HG03520 (cell line): Measurements from ENCODE around the gene TSKU.
"Not testable (repeated sequence)": the region's sequence is repeated elsewhere in the genome, so short reads cannot be mapped to it uniquely, and the experiment has no call there.

Experiments used
- ATAC-seq: cut with Tn5 transposase; IDR thresholded peaks from one replicate; pipeline ENCODE4 v1.9.1; 2021; ENCODE audit warnings: mild to moderate bottlenecking, moderate library complexity; ENCODE audit not compliant: unreplicated experiment

The TSKU gene

DNA sequence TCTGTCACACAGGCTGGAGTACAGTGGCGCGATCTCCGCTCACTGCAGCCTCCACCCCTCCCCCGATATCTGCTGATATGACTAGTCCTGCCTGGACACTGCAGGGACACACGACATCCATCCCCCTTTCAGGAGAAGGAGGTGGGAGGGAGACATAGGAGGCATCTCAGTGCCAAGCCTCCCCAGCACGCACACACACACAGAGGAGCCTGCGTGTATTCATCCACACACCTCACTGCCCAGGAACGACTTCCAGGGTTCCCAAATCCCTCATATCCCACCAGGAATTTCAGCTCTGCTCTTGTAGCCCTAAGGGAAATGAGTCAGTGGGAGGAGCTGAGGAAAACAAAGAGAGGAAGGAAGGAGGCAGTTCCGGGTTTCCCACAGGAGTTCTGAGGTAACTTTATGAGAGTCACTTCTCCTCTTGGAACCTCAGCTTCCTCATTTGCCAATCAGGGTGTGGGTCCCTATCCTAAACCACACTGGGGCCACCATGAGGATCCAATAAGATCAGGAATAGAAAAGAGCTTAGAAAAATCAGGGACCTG lies 40.4 kb downstream of the TSKU start:
- no peak for ATAC-seq

DNA sequence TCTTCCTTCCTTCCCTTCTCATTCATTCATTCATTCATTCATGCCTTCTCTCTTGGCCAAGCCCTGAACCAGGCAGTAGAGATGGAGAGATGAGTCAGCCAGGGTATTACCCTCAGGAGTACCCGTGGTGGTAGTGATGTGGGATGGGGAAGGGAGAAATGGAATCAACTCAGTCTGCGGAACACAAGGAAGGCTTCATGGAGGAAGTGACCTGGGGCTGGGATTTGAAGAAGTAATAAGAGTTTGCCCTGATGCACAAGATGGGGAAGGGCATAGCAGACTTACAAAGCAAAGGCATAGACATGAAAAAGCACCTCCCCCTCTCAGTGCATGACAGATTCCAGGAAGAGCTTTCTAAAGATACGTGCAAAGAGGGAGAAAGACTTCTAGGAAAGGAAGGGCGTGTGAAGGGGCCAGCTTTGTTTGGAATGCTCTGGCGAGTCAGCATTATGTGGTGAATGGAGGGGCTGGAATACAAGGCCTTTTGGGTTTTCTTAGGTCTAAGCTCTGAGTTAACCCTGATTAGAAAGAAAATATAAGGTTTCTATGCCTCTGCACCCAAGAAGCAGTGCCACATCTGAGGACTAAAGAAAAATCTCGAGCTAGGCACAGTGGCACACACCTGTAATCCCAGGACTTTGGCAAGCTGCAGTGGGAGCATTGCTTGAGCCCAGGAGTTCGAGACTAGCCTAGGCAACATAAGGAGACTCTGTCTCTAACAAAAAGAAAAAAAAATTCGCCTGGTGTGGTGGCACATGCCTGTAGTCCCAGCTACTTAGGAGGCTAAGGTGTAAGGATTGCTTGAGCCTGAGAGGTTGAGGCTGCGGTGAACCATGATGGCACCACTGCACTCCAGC lies 41.2 kb downstream of the TSKU start:
- ATAC-seq, result no peak

DNA sequence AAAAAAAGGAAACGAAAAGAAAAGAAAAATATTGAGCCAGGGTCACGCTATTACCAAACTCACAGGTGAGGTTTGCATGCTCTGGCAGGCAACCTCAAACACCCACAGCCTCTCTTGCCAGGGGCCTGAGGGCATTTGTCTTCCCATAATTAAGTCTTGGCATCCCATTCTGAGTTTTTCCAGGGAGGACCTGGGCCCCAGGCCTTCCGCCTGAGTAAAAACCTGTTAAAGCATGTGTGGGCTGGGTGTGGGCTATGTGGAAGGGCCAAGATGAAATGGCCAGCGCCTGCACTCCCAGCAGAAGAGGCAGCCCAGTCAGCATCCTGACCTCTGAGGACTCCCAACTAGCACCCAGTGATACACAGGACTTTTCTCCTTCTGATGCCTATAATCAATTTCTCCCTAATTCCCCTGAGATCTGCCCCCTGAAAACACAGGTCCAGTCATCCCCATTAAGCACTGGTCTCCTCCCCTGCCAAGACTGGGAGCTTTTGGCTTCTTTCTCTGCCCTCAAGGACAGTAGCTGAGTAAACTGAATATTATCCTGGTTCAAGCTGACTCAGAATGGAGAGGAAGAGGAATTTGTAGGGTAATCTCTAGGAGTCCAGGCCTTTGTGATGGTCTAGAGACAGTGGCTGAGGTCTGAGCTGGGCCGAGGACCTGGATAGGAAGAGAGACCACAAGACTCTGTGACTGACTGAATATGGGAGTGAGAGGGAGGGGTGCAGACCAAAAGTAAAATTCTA lies 42.0 kb downstream of the TSKU start:
- ATAC-seq, result no peak

DNA sequence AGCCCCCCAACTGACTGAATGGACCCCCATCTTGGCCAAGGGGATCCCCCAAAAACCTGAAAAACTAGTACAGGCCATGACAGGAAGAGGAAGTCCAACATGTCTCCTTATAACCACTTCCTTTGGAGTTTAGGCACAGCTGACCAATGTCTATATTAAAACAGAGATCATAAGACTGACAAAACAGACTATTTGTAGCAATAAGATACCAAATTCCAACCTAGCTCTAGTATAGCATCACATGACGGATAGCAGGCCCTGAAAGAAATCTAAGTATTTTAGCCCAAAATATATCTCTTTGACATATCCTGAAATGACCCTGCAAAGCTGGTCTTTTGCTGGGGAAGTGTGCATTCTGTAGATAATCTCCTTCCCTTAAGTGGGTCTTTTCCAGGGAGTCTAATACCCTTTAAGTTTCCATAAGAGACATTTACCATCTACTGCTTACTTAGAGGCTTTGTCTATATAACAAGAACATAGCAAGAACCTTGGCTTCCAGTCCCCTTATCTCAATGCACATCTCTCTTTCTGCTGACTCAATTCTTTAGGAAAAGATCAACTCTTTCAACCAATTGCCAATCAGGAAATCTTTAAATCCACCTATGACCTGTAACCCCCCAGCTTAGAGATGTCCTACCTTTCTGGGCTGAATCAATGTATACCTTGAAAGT lies 42.7 kb downstream of the TSKU start:
- no peak for ATAC-seq

DNA sequence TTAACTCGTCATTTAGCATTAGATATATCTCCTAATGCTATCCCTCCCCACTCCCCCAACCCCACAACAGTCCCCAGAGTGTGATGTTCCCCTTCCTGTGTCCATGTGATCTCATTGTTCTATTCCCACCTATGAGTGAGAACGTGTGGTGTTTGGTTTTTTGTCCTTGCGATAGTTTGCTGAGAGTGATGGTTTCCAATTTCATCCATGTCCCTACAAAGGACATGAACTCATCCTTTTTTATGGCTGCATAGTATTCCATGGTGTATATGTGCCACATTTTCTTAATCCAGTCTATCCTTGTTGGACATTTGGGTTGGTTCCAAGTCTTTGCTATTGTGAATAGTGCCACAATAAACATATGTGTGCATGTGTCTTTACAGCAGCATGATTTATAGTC lies 43.4 kb downstream of the TSKU start:
- ATAC-seq, result not testable (repeated sequence)

DNA sequence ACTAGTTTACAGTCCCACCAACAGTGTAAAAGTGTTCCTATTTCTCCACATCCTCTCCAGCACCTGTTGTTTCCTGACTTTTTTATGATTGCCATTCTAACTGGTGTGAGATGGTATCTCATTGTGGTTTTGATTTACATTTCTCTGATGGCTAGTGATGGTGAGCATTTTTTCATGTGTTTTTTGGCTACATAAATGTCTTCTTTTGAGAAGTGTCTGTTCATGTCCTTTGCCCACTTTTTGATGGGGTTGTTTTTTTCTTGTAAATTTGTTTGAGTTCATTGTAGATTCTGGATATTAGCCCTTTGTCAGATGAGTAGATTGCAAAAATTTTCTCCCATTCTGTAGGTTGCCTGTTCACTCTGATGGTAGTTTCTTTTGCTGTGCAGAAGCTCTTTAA lies 43.8 kb downstream of the TSKU start:
- ATAC-seq, result not testable (repeated sequence)

DNA sequence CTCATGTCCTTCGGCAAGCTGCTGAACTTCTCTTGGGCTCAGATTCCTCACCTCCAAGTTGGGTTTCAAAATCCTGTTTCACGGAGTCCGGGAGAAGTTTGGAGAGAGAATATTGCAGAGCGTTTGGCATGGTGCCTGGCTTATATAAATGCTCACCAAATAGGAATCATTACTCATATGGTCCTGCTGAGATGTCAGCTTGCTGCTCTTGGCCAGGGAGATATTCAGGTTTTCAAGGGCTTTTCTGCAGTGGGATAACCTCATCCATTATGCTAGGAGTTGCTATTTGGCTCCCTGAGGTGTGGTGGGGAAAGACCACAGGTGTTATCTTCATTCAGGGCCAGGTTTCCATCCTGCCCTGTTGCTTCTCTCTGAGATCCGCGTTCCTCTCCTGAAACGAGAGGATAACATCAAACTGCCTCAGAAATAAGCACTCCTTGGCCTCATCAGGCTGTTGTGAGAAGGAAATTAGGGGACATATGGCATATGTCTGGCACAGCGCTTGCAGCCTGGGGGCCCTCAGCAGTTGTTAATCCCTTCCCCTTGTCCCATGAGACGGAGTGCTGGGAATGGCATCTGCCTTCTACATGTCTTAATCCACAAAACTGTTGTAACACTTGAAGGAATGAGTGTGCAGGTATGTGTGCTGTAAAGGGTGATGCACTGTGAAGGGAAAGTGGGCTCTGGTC lies 47.6 kb downstream of the TSKU start:
- ATAC-seq, result no peak

DNA sequence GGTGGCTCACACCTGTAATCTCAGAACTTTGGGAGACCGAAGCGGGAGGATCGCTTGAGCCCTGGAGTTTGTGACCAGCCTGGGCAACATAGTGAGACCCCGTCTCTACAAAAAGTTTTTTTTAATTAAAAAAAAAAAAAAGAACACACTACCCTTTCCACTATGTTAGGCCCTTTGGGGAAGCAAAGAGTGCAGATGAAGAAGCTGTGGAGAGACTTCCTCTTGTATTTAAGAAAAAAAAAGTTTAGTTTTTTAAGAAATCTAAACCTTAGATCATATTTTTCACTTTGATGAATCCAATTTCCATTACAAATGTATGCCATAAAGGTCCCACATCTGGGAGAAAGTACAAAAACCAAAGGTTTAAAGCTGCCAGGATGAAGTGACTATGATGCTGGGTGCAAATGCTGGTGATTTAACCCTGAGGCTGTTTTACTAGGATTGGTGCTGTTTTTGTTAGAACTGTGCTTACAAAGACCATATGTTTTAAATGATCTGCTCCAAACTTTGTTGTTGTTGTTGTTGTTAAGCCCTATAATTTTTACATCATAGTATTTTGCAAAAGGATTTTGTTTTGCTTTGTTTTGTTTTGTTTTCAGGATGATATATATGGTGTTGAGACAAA lies 48.6 kb downstream of the TSKU start:
- no peak for ATAC-seq

DNA sequence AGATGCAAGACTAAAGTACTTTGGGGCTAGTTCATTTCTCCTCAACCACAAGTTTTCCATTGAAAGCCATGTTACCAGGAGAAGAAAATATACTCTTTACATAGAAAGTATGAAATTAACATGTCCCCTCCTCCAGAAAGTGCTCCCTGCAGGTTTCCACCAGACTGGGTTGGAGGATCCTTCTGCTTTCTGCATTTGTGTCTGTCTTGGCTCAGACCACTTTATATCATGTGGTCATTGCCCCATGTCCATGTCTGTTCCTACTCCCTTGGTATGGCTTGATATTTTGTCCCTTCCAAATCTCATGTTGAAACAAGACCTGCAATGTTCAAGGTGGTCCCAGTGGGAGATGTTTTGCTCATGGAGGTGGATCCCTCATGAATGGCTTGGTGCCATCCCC lies 49.2 kb downstream of the TSKU start:
- no peak for ATAC-seq

DNA sequence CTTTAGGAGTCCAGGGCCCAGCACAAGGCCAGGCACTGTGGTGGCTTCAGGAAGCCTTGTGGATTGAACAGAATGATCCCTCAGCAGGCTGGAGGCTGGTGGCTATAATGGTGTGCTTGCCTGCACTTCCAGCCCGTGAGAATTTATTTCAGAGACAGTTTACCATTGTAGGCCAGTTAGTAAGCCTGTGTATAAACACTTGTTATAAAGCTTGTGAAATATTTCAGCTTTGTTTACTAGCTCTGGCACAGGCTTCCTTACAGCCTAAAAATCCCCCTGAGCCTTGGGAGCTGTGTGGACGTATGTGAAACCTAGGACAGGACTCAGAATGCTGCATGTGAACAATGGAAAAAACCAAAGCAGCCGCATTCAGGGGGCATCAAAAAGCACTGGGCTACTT lies 51.0 kb downstream of the TSKU start:
- ATAC-seq, result no peak

DNA sequence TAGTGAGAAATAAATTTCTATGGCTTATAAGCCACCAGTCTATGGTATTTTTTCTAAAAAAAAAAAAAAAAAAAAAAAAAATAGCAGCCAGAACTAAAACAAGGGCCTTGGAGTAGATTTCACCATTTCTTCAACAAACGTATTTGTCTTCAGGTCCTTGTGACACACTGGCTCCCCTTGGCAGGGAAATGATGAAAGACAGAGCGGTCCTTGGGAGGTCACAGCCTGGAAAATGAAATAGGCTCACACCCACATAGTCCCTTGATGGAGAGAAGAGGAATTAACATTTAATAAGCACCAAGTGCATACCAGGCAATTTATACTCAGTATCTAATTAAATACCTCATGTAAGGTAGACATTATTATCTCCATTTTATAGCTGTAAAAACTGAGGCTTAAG lies 51.9 kb downstream of the TSKU start:
- no peak for ATAC-seq

DNA sequence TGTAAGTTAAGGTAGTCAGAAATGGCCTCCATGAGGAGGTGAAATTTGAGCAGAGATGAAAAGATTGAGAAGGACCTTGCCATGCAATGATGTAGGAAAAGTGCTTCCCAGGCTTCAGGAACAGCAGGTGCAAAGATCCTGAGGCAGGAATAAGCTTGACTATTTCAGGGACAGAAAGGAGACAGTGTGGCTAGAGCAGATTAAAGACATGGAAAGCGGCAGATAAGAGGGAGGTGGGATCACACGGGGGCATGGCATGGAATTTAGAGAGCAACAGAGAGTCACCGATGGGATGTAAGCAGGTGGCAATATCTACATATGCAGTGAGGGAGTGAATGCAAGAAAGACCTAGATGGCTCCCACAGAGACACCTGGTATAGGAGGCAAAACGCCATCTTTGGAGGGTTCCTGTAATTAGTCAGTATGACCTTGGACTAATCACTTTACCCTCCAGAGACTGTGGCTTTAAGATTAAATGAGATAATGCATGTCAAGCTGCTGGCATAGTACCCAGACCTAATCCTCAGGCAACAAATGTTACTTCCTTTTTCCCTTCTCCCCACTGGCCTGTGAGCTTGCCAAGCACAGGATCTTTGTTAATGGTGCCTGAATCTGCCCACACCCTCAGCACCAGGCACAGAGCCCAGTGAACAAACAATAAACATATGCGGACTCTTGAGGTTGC lies 52.9 kb downstream of the TSKU start:
- ATAC-seq, result no peak

DNA sequence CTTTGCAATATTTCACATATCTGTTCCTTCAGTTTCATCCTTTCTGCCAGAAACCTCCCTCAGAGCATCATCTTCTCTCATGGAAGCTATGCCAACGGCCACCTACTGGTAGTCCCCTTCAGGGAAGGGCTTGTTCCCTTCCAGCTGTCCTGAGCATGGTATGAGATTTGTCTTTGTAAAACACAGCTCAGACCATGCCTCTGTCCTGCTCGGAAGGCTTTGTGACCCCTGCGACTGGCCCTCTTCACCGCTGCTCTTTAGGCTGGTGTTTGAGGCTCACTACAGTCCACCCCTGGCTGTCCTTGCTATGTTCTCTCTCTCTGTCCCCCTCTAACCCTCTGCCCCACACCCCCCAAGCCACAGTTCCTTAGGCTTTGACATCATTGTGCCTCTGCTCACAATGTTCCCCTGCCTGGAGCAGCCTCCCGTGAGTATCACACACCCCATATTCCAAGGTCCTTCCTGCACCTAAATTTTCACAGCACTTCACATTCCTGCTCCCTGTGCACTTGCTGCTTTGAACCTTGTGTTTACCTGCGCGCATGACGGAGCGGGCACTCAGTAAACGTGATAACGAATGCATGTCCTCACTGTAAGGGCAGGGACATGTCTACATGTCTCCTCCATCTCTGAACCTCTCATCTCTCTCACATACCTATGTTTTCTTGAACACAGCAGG lies 53.6 kb downstream of the TSKU start:
- ATAC-seq, result no peak

DNA sequence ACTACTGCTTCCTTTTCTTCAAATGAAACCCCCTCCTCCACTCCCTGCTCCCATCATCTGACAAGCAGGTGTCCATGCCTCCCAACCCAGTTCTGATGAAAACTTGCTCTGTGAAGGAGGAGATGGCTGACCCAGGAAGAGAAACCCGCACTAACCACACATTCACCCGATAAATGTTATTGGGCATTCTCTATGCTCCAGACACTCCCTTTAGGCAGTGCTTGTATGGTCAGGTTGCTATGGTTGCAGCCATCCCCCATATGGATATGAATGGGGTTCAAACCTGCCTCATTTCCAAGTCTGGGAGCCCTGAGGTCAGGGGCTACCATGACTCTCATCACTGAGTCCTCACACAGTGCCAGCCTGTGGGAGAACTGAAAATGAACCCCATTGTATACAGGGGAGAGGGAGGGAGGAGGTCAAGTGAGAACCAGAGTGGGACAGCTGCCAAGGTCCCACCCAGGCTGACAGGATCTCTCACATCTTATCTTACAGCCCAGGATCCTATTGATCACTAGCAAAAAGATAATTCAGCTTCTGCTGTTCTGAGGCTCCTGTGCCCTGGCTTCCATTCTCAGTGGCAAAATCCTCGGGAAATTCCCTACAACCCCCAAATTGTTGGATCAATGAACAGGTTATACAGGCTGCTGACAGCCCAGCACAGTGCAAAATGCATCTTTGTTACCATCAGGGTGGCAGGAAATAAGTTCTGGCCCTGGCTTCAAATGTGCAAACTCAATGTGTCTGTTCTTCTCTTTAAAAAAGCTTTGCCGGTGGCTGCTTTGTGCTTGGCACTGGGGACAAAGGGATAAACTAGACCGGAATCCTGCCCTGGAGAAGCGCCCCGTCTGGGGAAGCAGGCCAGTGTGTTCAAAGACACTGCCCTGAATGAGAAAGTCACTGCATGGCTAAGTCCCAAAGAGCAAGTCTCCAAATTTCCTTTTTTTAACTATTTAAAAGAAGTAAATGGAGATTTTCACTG lies 54.8 kb downstream of the TSKU start:
- no peak for ATAC-seq

DNA sequence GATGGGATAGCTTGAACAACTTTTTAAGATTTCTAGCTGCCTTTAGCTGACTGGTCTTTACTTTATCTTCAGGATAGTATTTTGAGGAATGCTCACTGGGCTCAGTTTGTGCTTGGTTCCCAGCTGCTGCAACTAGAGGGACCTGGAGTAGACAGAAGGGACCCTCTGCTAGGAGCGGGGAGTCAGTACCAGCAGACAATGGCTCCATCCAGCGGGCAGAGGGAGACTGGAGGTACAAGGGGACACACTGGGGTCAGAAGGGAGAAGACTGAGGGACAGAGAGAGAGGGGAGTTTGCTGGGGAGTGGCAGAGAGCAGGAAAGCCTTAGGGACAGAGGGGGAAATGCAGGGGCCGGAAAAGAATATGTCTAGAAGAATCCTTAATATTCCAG lies 55.5 kb downstream of the TSKU start:
- ATAC-seq, result no peak

DNA sequence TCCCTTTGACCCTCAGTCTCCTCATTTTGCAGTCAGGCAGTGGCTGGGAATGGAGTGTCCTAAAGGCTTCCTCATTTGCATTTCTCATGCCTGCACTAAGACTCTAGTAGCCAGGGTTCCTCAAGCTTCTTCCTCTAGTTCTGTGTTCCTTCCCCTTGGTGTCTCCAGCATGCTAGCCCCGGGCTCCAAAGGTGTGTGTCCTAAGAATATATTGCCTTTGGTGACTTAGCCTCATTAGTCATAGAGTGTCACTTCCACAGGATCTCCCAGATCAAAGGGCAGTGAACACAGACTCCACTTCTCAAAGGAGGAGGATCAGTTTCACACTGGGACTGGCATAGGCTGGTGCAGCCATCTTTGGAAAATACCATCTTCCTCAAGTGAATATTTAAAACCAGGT lies 56.2 kb downstream of the TSKU start:
- no peak for ATAC-seq

DNA sequence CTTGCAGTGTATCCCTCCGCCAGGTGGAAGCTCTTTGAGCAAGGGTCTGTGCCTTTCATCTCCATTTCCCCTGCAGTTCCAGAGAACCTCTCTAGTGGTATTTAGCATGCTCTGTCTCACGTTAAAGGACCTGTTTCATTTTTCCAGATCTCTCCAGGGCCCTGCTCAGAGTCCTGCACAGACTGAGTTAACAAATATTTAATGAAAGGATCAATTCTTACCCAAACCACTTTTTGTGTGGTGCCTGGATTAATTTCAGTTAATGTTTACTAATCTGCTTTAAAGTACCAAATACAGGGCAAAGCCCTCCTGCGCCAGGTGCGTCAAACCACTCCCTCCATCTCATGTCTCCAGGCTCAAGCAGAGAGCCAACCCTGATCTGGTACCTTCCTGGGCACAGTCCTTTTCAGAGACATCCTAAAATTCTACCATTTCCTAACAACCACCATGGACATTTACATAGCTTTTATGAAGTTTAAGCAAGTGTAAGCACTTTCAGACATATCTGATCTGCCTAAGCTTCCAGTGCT lies 58.8 kb downstream of the TSKU start:
- ATAC-seq, result no peak

DNA sequence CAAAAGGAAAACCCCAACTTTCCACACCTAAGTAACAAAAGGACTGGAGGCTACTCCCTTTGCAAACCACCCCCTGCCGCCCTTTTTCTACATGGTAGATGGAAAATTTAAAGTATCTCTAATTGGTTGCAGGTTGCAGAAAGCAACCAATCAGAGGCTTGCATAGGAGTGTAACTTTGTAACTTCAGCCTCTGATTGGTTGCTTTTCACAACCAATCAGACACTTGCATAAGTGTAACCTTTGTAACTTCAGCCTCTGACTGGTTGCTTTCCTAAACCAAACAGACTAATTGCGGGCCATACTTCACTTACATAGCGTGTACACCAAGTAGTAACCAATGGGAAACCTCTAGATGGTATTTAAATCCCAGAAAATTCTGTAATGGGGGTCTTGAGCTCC lies 60.8 kb downstream of the TSKU start:
- no peak for ATAC-seq
